Kidney (tissue), 14 donors: ENCODE measurements around the gene WDR26. TPM values are rescaled to one million over a fixed set of nuclear protein-coding genes. Genes with fewer than 3 reads are reported as not detected.

Source experiments
- DNase-seq, 5 donors: peaks; one replicate each; pipeline ENCODE4 v3.0.0-alpha.2; 2013 to 2020
- FAIRE-seq: peaks from 2 replicates; lab custom pipeline; 2012; peaks lifted over from hg19 to GRCh38; lab: Jason Lieb, UNC
- H3K27ac ChIP-seq, 2 donors: one replicate each; pipeline ENCODE4 v1.7.0; 2013; ENCODE audit warnings: low read depth in 2 of 2, low read length in 2 of 2, inconsistent platforms in 1 of 2
- H3K27me3 ChIP-seq: one replicate; pipeline ENCODE4 v1.7.1; 2013; ENCODE audit warnings: low read length, inconsistent platforms; ENCODE audit not compliant: control insufficient read depth, insufficient read depth
- H3K36me3 ChIP-seq, 3 donors: one replicate each; pipeline versions ENCODE4 v1.7.0 to v1.7.1; 2013; ENCODE audit warnings: low read length in 3 of 3, control low read depth in 1 of 3, inconsistent platforms in 1 of 3; ENCODE audit not compliant: insufficient read depth in 3 of 3, control insufficient read depth in 2 of 3
- H3K4me1 ChIP-seq, 3 donors: one replicate each; pipeline versions ENCODE4 v1.7.0 to v1.7.1; 2013; ENCODE audit warnings: low read length in 3 of 3, inconsistent platforms in 1 of 3, low read depth in 1 of 3; ENCODE audit not compliant: control insufficient read depth in 2 of 3, insufficient read depth in 2 of 3
- H3K4me3 ChIP-seq, 3 donors: one replicate each; pipeline versions ENCODE4 v1.7.0 to v1.8.1; 2013; ENCODE audit warnings: low read length in 3 of 3, control low read depth in 1 of 3, inconsistent platforms in 1 of 3
- H3K9ac ChIP-seq, 3 donors: one replicate each; pipeline versions ENCODE4 v1.7.0 to v1.7.1; 2013; ENCODE audit warnings: low read length in 3 of 3, control low read depth in 1 of 3, inconsistent platforms in 1 of 3
- H3K9me3 ChIP-seq, 3 donors: one replicate each; pipeline versions ENCODE4 v1.7.0 to v1.7.1; 2013; ENCODE audit warnings: low read length in 3 of 3, control low read depth in 1 of 3, inconsistent platforms in 1 of 3; ENCODE audit not compliant: control insufficient read depth in 2 of 3, insufficient read depth in 1 of 3
- CTCF ChIP-seq: IDR thresholded peaks from 3 replicates; pipeline ENCODE4 v1.5.1; 2012; ENCODE audit warnings: mild to moderate bottlenecking, moderate library complexity, borderline replicate concordance; ENCODE audit not compliant: insufficient read depth; ENCODE audit errors: extremely low read depth
- intact Hi-C: fragments of 100-400 bp; cut with DNase I; formaldehyde crosslinking; loops from one replicate; pipeline ENCODE4 v1.11.1; 2022
- polyA plus RNA-seq: library from polyadenylated mRNA; stranded (reverse); fragments of 350-450 nt; fragmentation: Illumina TruSeq; extraction: RNeasy Lipid Tissue Mini Kit (QIAGEN cat#74804); gene quantifications from one replicate; pipeline ENCODE4 v1.2.3, GENCODE V29; 2014; ENCODE audit warnings: low read depth, low replicate concordance; ENCODE audit not compliant: insufficient read depth
- total RNA-seq: library from RNA; stranded (reverse); fragmentation: NEBNext Ultra II Directional; extraction: Animal tissue kit (Norgen Biotek cat#: 25700); gene quantifications from one replicate; pipeline ENCODE4 v1.2.1, GENCODE V29; 2021
- donor health status: control.
- donor health status: control.
- donor health status: control.
- donor health status: control.
- donor health status: control.
- donor health status: DM: yes; HTN: yes; CAD: no.
- donor health status: Normal renal cell carcinoma (clear cell type).

WDR26 gene
- total and polyA plus RNA-seq, 2 donors from 2014 or later, result 23.9 to 77.5 TPM

- Histone ChIP-seq H3K27me3 (no peaks in the 10 kb centered on the region), H3K36me3 (peaks cover 0 to 5% (median 0%) of the 10 kb centered on the region in 3 donors), H3K27ac (peak overlapping the region; percentile 35 to 98), H3K4me3 (peak overlapping the region in 1 of 3 donors; percentile 95), H3K4me1 (peaks cover 2 to 14% (median 14%) of the 10 kb centered on the region in 3 donors), H3K9ac (peak overlapping the region in 2 of 3 donors; percentile 43 to 94), H3K9me3 (no peaks in the 10 kb centered on the region)
- intact Hi-C loops, result no loop called here
- FAIRE-seq (no peak), DNase-seq (peak in 2 of 5 donors; percentile 11 to 18)
- no peak for TF ChIP-seq CTCF
These were observed 1.4 kb upstream of the WDR26 start for GRCh38 chr1:224435999-224436398.

- peak overlapping the region; percentile 90 to 94 (median 94) for H3K9ac ChIP-seq
- no peaks in the 10 kb centered on the region for H3K9me3 ChIP-seq
- peaks cover 4 to 20% (median 17%) of the 10 kb centered on the region in 3 donors for H3K4me1 ChIP-seq
- H3K27ac ChIP-seq, result peak overlapping the region; percentile 96 to 98
- intact Hi-C loops, result no loop called here
- peak overlapping the region; percentile 92 to 95 (median 95) for H3K4me3 ChIP-seq
- H3K36me3 ChIP-seq, result peaks cover 0 to 5% (median 0%) of the 10 kb centered on the region in 3 donors
- DNase-seq, result peak in 1 of 5 donors; percentile 45
- no peaks in the 10 kb centered on the region for H3K27me3 ChIP-seq
- no peak for FAIRE-seq
- TF ChIP-seq CTCF, result no peak
These were observed 744 bp upstream of the WDR26 start for GRCh38 chr1:224435318-224435763.

- no peak for TF ChIP-seq CTCF
- intact Hi-C loops, result no loop called here
- peak overlapping the region; percentile 65 to 95 (median 90) for H3K4me3 ChIP-seq
- DNase-seq (peak; percentile 45 to 88 (median 66)), FAIRE-seq (no peak)
- peak overlapping the region; percentile 96 to 98 for H3K27ac ChIP-seq
- H3K9me3 ChIP-seq, result no peaks in the 10 kb centered on the region
- peaks cover 0 to 5% (median 0%) of the 10 kb centered on the region in 3 donors for H3K36me3 ChIP-seq
- peaks cover 4 to 22% (median 17%) of the 10 kb centered on the region in 3 donors for H3K4me1 ChIP-seq
- peak overlapping the region; percentile 44 to 88 (median 86) for H3K9ac ChIP-seq
- H3K27me3 ChIP-seq, result no peaks in the 10 kb centered on the region
These were observed 610 bp downstream of the WDR26 start for GRCh38 chr1:224433701-224434672.
